Activated effector memory CD4-positive, alpha-beta T cell treated with Interleukin-2 at 50 U/mL for 16 hours (primary cell): ENCODE measurements around the gene PIGW.

Experiments used
- DNase-seq: peaks from one replicate; pipeline ENCODE4 v3.0.0-alpha.2; 2020

The PIGW gene, protein sequence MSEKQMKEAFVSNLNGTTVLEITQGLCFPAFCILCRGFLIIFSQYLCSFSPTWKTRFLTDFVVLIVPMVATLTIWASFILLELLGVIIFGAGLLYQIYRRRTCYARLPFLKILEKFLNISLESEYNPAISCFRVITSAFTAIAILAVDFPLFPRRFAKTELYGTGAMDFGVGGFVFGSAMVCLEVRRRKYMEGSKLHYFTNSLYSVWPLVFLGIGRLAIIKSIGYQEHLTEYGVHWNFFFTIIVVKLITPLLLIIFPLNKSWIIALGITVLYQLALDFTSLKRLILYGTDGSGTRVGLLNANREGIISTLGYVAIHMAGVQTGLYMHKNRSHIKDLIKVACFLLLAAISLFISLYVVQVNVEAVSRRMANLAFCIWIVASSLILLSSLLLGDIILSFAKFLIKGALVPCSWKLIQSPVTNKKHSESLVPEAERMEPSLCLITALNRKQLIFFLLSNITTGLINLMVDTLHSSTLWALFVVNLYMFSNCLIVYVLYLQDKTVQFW

DNA sequence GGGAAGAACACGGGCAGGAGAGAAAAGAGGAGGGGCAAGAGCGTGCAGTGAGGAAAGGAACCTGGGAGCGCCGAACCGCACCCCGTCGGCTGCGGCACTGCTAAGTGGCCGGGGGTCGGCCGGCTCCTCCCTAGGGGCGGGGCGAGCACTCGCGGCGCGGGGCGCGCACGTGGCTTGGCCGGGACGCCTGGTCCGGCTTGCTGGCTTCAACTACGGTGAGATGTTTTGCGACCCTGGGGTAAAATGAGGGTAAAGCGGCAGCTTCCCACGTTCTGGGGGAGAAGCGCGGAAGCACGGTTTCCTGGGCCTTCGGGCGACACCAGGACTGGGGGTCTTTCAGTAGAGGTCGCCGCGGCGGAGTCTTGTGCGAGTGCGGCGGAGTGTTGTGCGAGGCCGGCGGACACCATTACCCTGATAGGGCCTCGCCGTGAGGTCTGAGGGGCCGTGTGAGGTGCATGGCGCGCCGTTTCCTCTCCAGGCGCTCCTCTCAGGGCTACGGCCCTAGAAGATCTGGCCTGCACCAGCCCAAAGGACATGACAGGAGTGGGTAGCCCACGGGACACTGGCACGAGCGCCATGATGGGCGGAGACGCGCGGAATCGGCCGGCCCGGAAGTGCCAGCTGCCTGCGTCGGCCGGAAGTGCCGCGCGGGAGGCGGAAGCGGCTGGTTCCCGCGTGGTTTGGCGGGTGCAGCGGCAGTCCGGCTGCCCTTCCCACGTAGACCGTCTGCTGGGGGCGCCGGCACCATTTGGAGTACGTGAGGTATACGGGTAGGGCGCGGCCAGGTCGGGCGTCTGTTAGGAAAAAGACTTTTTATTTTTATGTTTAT is at the start of gene PIGW, which contains the start of gene MYO19:
Gene PIGW, plus strand, starts transcription at position 148 of the 829 bp plus-strand sequence. CDS start 2,115 bp downstream, outside the sequence.
Gene MYO19, minus strand, starts transcription at position 29 of the 829 bp plus-strand sequence. CDS start 2,330 bp downstream, outside the sequence.
- peak; percentile 81 for DNase-seq

DNA sequence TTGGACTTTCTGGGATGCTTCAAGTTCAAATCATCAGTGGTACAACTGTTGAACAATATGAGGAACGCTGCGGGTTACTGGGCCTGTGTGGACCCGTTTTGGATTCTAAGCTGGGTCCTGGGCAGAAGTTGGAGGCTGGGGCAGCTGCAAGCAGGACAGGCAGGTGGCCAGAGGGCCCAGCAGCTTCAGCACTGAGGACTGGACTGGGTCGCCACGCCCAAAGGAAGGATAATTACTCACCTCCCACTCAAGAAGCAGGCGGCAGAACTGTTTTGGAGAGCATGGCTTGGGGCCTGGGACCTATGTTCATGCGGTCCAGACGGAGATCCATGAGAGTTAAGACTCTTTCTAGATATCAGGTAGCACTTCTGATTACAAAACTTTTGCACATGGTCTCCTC is 49.8 kb upstream of the PIGW start:
- DNase-seq = no peak

- DNase-seq = no peak
These were observed 49.0 kb upstream of the PIGW start for GRCh38 chr17:36485805-36486203.

DNA sequence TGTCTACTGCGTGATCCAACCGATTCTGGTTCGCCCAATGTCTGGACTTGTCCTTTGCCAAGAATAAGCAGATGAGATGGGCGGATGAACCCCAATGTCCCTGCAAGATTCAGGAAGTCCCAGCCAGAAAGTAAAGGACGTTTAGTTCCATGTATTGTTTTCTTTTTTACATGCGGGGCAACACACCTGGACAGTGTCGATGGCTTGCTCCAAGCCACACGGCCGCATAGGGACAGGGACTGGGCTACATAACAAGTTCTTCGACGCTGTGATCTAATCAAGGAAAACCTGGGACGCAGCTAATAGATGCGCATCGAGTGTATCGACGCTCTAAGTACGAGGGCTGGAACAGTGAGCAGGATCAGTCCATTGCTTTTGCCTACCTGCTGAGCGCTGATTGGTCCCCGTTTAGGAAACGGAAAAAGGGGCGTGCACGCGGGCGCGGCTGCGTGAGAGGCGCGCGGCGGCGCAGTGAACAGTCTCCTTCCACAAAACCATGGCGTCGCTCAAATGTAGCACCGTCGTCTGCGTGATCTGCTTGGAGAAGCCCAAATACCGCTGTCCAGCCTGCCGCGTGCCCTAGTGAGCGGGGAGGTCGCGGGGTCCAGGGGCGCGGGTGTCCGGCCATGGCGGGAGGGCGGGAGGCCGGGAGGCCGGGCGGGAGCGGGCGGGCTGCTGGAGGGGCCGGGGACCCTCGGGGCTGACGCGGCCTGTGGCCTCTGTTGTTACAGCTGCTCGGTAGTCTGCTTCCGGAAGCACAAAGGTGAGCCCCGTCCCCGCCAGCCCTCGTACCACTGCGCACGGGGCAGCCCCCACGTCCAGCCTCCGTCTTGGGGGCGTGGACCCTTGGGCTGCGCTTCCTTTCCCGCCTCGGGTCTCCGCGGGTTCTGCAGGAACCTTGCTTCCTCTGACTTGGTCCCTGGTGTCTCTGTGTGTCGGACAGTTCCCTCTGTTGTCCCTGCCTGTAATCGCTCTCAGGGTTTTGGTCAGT is 48.3 kb upstream of the PIGW start, which contains the start of gene ZNHIT3:
Gene ZNHIT3, plus strand, starts transcription at position 478 of the 991 bp plus-strand sequence. Its CDS starts 19 bp downstream, at position 497.
- peak; percentile 88 for DNase-seq

DNA sequence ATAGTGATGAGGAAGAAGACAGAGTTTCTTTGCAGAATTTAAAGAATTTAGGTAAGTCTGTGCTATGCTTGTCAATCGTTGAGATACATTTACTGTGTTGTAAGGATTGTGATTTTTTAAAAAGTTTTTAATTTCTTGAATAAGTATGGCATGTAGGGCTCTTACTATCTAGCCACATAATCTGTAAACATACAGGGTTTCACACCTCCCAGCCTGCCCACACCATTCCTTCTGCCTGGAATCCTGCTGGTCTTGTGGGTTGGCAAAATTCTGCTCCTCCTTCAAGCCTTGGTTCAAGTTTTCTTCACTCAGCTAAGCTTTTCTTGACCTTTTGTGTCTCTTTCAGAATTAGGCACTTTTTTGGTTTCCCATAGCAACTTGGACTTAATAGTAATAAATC is 40.8 kb upstream of the PIGW start:
- no peak for DNase-seq

- no peak for DNase-seq
These were observed 40.1 kb upstream of the PIGW start for GRCh38 chr17:36494674-36495073.

DNA sequence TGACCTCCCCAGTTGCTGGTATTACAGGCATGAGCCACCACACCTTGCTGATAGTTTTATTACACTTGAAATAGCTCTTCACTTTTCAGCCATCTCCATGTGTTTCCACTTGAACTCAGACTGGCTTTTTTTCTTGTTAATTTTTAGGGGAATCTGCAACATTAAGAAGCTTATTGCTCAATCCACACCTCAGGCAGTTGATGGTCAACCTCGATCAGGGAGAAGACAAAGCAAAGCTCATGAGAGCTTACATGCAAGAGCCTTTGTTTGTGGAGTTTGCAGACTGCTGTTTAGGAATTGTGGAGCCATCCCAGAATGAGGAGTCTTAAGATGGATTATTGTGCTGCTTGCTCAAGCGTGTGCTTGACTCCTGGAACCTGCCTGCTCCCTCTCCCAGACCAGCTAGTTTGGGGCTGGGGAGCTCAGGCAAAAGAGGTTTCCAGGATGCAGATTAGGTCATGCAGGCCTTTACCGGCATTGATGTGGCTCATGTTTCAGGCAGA is 39.7 kb upstream of the PIGW start:
- DNase-seq = no peak

DNA sequence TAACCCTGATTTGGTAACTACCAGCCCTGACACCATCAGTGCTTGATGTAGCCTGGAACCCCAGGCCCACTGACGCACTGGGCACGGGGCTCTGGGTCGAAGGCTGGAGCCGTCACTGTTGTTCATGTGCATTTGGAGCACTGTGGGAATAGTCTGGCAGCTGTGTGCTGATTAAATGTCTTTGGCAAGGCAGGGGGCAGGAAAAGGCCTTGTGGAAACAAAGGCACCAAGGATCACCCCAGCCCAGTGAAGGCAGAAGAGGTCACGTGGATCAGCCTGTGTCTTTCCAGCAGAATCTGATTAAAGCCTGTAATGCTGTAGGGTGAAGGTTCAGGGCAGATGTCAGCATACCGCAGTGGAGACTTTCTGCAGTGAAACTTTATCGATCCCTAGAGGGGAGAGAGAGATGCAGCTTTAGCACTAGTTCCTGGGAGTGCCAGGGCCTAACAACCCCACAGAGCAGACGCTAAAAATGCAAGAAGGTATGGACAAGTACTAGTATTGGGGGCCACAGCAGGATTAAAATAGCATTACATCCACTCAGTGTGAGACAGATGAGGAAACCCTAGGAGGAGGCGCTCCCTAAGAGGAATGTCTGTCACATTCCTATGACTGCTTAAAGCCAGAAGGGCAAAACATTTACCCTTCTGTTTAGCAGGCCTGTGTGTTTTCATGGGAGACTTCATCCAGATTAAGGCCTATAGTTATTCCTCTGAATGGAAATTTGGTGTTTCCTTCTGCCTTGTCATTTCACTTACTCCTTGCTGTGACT is 38.6 kb upstream of the PIGW start:
- DNase-seq = no peak

- DNase-seq = no peak
These were observed 36.6 kb upstream of the PIGW start for GRCh38 chr17:36498155-36498554.

GRCh38 chr17:36498560-36499300 is 36.1 kb upstream of the PIGW start:
- DNase-seq = no peak

DNA sequence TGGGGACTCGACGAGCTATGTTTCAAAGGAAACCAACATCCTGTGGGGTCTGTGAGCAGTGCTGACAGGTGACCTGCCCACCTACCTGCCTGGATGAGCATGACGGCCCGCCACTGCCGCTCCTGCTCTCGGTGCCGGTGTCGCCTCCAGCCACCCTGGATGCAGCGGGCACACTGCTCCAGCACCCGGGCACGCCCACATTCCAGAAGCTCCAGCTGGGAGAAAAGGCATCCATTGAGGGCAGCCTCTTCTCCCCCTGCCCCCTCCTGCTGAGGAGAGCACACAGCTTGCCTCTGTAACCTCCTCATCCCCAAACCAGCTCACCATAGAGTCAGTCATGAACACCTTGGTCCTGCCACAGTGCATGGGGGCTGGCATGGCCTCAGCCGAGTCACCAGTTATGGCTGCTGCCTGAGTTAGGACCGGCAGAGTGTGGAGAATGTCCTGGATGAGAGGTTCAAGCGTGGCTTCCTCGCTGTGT is 34.0 kb upstream of the PIGW start:
- no peak for DNase-seq

DNA sequence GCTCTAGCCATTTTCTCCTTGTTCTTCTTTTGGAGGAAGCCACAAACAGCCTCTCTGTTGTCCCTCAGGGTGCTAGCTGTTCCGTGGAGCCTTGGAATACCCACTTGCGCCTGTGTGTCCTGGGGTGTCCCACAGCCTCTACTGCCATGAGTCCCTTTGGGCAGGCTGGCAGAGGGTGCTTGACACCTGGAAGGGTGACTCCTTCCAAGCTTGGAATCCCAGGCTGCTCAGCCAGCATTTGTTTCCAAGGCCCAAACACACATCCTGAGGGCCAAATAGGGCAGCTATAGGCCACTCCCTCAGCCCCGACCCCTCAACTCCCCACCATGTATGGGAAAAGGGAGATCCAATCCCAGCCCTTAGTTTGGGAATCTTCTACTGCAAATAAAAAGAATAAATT is 33.4 kb upstream of the PIGW start:
- no peak for DNase-seq

DNA sequence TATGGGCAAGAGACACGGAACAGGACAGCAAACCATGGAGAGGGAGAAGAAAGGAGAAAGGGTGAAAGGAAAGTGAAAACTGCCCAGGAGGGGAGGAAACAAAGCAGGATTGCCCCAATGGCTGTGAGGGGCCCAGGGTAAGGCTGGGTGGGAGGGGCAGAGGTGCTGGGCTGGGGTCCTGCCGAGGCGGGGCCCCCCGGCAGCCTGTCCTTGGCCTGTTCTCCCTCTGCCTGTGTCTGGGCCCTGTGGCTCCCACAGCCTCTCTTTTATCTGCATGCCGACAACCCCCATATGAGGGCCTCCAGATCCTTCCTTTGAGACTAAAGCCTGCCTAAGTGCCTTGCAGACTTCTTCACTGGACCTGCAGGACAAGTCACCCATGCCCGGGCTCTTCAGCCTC is 32.8 kb upstream of the PIGW start:
- no peak for DNase-seq

- no peak for DNase-seq
These were observed 31.2 kb upstream of the PIGW start for GRCh38 chr17:36503456-36504155.

DNA sequence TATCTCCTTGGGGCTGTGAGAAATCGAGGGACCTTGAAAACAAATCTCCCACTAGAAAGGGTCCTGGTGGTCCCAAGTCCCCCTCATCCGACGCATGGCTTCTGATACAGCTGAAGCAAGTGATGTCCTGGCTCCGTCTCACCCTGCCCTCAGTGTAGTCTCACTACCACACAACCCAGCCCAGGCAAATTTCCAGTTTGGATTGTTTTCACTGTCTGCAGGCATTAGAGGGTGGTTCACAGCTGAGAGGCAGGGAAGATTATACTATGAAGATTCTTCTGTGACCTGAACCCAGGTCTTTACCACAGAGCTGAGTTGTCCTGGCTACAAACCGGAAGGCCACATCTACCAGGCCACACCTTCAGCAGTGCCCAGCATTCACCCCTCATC is 30.6 kb upstream of the PIGW start:
- no peak for DNase-seq

- no peak for DNase-seq
These were observed 29.6 kb upstream of the PIGW start for GRCh38 chr17:36505171-36505570.

- DNase-seq = no peak
These were observed 28.4 kb upstream of the PIGW start for GRCh38 chr17:36506249-36506826.

GRCh38 chr17:36506831-36507230 is 28.0 kb upstream of the PIGW start:
- no peak for DNase-seq

- DNase-seq = no peak
These were observed 27.5 kb upstream of the PIGW start for GRCh38 chr17:36507266-36507665.
